SK-N-SH (cell line): Measurements from ENCODE around the gene MED27. TPM values are rescaled to one million over a fixed set of nuclear protein-coding genes. Genes with fewer than 3 reads are reported as not detected.

Experiments
- CTCF ChIA-PET: fragments of 300-600, 350-600 bp; formaldehyde crosslinking; extraction: SDS; loops from one replicate; lab custom pipeline; 2021; lab: Yijun Ruan, JAX
- POLR2A ChIA-PET: fragments of 350-600 bp; sonication (Branson Sonifier 250); formaldehyde crosslinking; extraction: SDS; loops from one replicate; lab custom pipeline; 2020; ENCODE audit warnings: antibody characterized with exemption, inconsistent platforms; lab: Yijun Ruan, JAX
- DNase-seq: peaks from one replicate; pipeline ENCODE4 v3.0.0; 2012
- H2AFZ ChIP-seq: fragments of 200-600 bp; sonication (generic); 2 replicates; pipeline ENCODE4 v1.8.1; 2016; ENCODE audit warnings: antibody characterized with exemption, mild to moderate bottlenecking, low read depth
- H3F3A ChIP-seq: fragments of 200-600 bp; sonication (generic); replicated peaks from 2 replicates; pipeline ENCODE3; 2016; ENCODE audit warnings: antibody characterized with exemption, mild to moderate bottlenecking; ENCODE audit not compliant: insufficient read depth
- H3K27ac ChIP-seq, 2 experiments: fragments of 200-500 bp in 1 of 2; fragments of 200-600 bp in 1 of 2; sonication (Bioruptor generic) in 1 of 2; sonication (generic), shearing (Covaris generic) in 1 of 2; 2 replicates each; pipeline versions ENCODE4 v1.5.1 to v1.6.1; 2014 to 2016; ENCODE audit warnings: low read depth in 2 of 2, inconsistent platforms in 1 of 2, low read length in 1 of 2, mild to moderate bottlenecking in 1 of 2, mixed read lengths in 1 of 2
- H3K27me3 ChIP-seq: fragments of 200-600 bp; sonication (generic), shearing (Covaris generic); 2 replicates; pipeline ENCODE4 v1.6.1; 2016; ENCODE audit warnings: mixed run types; ENCODE audit not compliant: insufficient read depth
- H3K36me3 ChIP-seq, 2 experiments: fragments of 200-500 bp in 1 of 2; fragments of 200-600 bp in 1 of 2; sonication (Bioruptor generic) in 1 of 2; sonication (generic) in 1 of 2; replicated peaks in 1 of 2; 2 replicates each; pipeline versions ENCODE3 to v1.5.1; 2014 to 2016; ENCODE audit warnings: low read length in 1 of 2, mild to moderate bottlenecking in 1 of 2; ENCODE audit not compliant: insufficient read depth in 2 of 2, control insufficient read depth in 1 of 2
- H3K4me1 ChIP-seq, 2 experiments: fragments of 200-500 bp in 1 of 2; fragments of 200-600 bp in 1 of 2; sonication (Bioruptor generic) in 1 of 2; sonication (generic), shearing (Covaris generic) in 1 of 2; 2 replicates each; pipeline versions ENCODE4 v1.5.1 to v1.6.1; 2014 to 2016; ENCODE audit warnings: low read depth in 1 of 2, low read length in 1 of 2, mixed run types in 1 of 2; ENCODE audit not compliant: insufficient read depth in 2 of 2, control insufficient read depth in 1 of 2
- H3K4me2 ChIP-seq: fragments of 200-600 bp; sonication (generic), shearing (Covaris generic); 2 replicates; pipeline ENCODE4 v1.6.1; 2017; ENCODE audit warnings: mixed run types
- H3K4me3 ChIP-seq, 2 experiments: fragments of 200-500 bp in 1 of 2; fragments of 200-600 bp in 1 of 2; sonication (Bioruptor generic) in 1 of 2; sonication (generic), shearing (Covaris generic) in 1 of 2; 2 replicates each; pipeline versions ENCODE4 v1.5.1 to v1.8.1; 2014 to 2016; ENCODE audit warnings: low read depth in 2 of 2, inconsistent platforms in 1 of 2, low read length in 1 of 2, mild to moderate bottlenecking in 1 of 2, mixed read lengths in 1 of 2, moderate library complexity in 1 of 2
- H3K79me2 ChIP-seq: fragments of 200-600 bp; sonication (generic); 2 replicates; pipeline ENCODE4 v1.8.1; 2017; ENCODE audit warnings: mild to moderate bottlenecking; ENCODE audit not compliant: insufficient read depth
- H3K9ac ChIP-seq: fragments of 200-600 bp; sonication (generic); 2 replicates; pipeline ENCODE4 v1.6.1; 2017; ENCODE audit warnings: mixed run types
- H3K9me2 ChIP-seq: fragments of 200-600 bp; sonication (generic); 2 replicates; pipeline ENCODE4 v1.6.1; 2017; ENCODE audit warnings: mixed run types
- H3K9me3 ChIP-seq: fragments of 200-600 bp; sonication (generic); 2 replicates; pipeline ENCODE4 v1.6.1; 2017; ENCODE audit warnings: mixed run types, mild to moderate bottlenecking, moderate library complexity
- H4K20me1 ChIP-seq: fragments of 200-600 bp; sonication (generic); 2 replicates; pipeline ENCODE4 v1.6.1; 2017; ENCODE audit warnings: mild to moderate bottlenecking, mixed run types; ENCODE audit not compliant: insufficient read depth
- CHD2 ChIP-seq: fragments of 150-350 bp; IDR thresholded peaks from 2 replicates; pipeline ENCODE4 v1.6.1; 2018; ENCODE audit warnings: low read length; ENCODE audit not compliant: partially characterized antibody
- ELF1 ChIP-seq: IDR thresholded peaks from 2 replicates; pipeline ENCODE4 v1.4.0; 2012
- EZH2phosphoT487 ChIP-seq: fragments of 200-600 bp; sonication (generic); IDR thresholded peaks from 2 replicates; pipeline ENCODE4 v1.6.1; 2017; ENCODE audit warnings: low read depth, mixed run types, mild to moderate bottlenecking, antibody characterized with exemption, moderate library complexity, borderline replicate concordance
- FOXJ3 ChIP-seq: sonication (generic); formaldehyde crosslinking; IDR thresholded peaks from 2 replicates; pipeline ENCODE4 v1.5.1; 2020; ENCODE audit warnings: mild to moderate bottlenecking, missing genetic modification reagents
- JUND ChIP-seq: IDR thresholded peaks from 2 replicates; pipeline ENCODE4 v1.4.0; 2012
- MEF2A ChIP-seq: IDR thresholded peaks from 2 replicates; pipeline ENCODE4 v1.4.0; 2012; ENCODE audit warnings: low read depth, borderline replicate concordance
- NRF1 ChIP-seq: IDR thresholded peaks from 2 replicates; pipeline ENCODE4 v1.6.1; 2012; ENCODE audit warnings: low read depth, mild to moderate bottlenecking, low read length
- RAD21 ChIP-seq: IDR thresholded peaks from 2 replicates; pipeline ENCODE4 v1.6.1; 2012; ENCODE audit warnings: mild to moderate bottlenecking, low read length
- RFX5 ChIP-seq: IDR thresholded peaks from 2 replicates; pipeline ENCODE4 v1.6.1; 2012; ENCODE audit warnings: mild to moderate bottlenecking, improper control_type of control experiment, low read length
- WGBS: methylation state at CpG from one replicate; pipeline ENCODE4 v1.1.6; 2017; ENCODE audit warnings: low lambda C conversion rate; 5-methylcytosine and 5-hydroxymethylcytosine counted together
- polyA plus RNA-seq, 3 experiments: library from polyadenylated mRNA; depleted of rRNA; stranded (reverse); fragments of >200 nt; gene quantifications; 2 replicates each; pipeline ENCODE4 v1.2.3, GENCODE V29; 2012
- TF ChIP-seq, protein P1 (sequence below): IDR thresholded peaks from 2 replicates; pipeline ENCODE4 v1.4.0; 2012; ENCODE audit warnings: low read depth, borderline replicate concordance
- TF ChIP-seq, protein P2 (sequence below): fragments of 150-350 bp; IDR thresholded peaks from 2 replicates; pipeline ENCODE4 v1.6.1; 2016; ENCODE audit warnings: mild to moderate bottlenecking, low read depth, low read length

The MED27 gene
- polyA plus RNA-seq, 1 of the 3 experiments (the other 2 are of a cell fraction): 35.0 TPM

DNA sequence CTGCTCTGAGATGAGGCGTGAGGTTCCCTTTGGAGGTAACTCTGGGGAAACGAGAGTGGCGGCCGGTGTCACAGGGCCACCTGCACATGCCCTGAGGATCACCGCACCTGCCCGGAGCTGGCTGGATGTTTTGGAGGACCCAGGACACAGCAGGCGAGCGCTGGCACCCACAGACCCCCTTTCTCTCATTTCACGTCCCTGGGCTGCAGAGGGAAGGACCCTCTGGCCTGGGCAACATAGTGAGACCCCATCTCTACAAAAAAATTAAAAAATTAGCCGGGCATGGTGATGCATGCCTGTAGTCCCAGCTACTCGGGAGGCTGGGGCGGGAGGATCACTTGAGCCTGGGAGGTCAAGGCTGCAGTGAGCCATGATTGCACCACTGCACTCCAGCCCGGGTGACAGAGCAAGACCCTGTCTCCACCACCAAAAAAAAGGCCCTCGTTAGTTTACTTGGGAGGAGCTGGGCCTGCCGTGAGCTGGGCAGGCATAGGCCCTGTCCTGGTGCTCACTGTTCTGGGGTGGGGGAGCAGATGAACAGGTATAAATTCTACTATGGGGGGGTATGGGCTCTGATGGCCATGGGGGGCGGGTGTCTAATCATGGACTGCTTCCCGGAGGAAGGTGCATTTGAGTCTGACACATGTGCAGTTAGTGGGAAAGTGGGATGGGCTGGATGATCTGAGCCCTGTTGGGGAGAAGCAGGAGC, 242.9 kb downstream of the MED27 start:
- TF ChIP-seq JUND: no peak
- 69% methylated on average over 6 of the region's 17 CpGs for WGBS
- H3F3A ChIP-seq: no peaks in the 10 kb centered on the region
- H4K20me1 ChIP-seq: no peaks in the 10 kb centered on the region
- no peak for DNase-seq
- no peaks in the 10 kb centered on the region for H3K9me3 ChIP-seq
- CTCF ChIA-PET: interaction anchor here (0.7 to 3.5 kb wide), 11 partner anchors 17 to 399 kb away, joined by 3 to 17 read pairs (median 3); no protein-coding TSS in a partner anchor
- no peaks in the 10 kb centered on the region for H3K27me3 ChIP-seq
- no peak overlapping the region for H3K27ac ChIP-seq
- no peaks in the 10 kb centered on the region for H3K36me3 ChIP-seq
- no peaks in the 10 kb centered on the region for H3K79me2 ChIP-seq
- H3K4me3 ChIP-seq: no peak overlapping the region
- H3K4me1 ChIP-seq: no peaks in the 10 kb centered on the region; a peak in 1 of 4 replicates
- H3K9ac ChIP-seq: no peak overlapping the region
- H2AFZ ChIP-seq: no peak overlapping the region
- POLR2A ChIA-PET: no interaction called here
- H3K9me2 ChIP-seq: no peaks in the 10 kb centered on the region
- H3K4me2 ChIP-seq: no peak overlapping the region

DNA sequence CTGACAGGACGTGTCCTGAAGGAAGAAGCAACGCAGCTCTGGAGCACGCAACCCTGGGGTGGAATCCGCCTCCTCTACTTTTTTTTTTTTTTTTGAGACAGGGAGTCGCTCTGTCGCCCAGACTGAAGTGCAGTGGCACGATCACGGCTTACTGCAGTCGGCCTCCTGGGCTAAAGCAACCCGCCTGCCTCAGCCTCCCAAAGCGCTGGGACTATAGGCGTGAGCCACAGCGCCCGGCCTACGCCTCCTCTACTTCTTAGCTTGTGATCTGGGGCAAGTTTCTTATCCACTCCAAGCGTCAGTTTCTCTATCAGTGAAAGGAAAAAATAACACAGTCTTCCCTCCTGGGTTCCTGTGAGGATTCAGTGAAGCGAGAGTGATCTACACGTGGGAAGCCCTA, 243.6 kb downstream of the MED27 start:
- no peaks in the 10 kb centered on the region for H3F3A ChIP-seq
- POLR2A ChIA-PET: no interaction called here
- no peaks in the 10 kb centered on the region for H3K9me3 ChIP-seq
- CTCF ChIA-PET: interaction anchor here (1.0 to 3.5 kb wide), 3 partner anchors 11 to 400 kb away, joined by 3 to 17 read pairs (median 4); no protein-coding TSS in a partner anchor
- DNase-seq: no peak
- no peak overlapping the region for H2AFZ ChIP-seq
- no peaks in the 10 kb centered on the region for H3K36me3 ChIP-seq
- no peak overlapping the region for H3K9ac ChIP-seq
- no peak overlapping the region for H3K4me2 ChIP-seq
- no peaks in the 10 kb centered on the region; a peak in 1 of 4 replicates for H3K4me1 ChIP-seq
- H3K79me2 ChIP-seq: no peaks in the 10 kb centered on the region
- no peak overlapping the region for H3K4me3 ChIP-seq
- TF ChIP-seq, protein P1, sequence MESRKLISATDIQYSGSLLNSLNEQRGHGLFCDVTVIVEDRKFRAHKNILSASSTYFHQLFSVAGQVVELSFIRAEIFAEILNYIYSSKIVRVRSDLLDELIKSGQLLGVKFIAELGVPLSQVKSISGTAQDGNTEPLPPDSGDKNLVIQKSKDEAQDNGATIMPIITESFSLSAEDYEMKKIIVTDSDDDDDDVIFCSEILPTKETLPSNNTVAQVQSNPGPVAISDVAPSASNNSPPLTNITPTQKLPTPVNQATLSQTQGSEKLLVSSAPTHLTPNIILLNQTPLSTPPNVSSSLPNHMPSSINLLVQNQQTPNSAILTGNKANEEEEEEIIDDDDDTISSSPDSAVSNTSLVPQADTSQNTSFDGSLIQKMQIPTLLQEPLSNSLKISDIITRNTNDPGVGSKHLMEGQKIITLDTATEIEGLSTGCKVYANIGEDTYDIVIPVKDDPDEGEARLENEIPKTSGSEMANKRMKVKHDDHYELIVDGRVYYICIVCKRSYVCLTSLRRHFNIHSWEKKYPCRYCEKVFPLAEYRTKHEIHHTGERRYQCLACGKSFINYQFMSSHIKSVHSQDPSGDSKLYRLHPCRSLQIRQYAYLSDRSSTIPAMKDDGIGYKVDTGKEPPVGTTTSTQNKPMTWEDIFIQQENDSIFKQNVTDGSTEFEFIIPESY: no peak
- no peak for TF ChIP-seq NRF1
- no peak for TF ChIP-seq RAD21
- no peak for TF ChIP-seq MEF2A
- no peak for TF ChIP-seq CHD2
- TF ChIP-seq ELF1: no peak
- no peak for TF ChIP-seq RFX5
- no peak for TF ChIP-seq FOXJ3 (CRISPR knock-in tag)
- TF ChIP-seq, protein P2, sequence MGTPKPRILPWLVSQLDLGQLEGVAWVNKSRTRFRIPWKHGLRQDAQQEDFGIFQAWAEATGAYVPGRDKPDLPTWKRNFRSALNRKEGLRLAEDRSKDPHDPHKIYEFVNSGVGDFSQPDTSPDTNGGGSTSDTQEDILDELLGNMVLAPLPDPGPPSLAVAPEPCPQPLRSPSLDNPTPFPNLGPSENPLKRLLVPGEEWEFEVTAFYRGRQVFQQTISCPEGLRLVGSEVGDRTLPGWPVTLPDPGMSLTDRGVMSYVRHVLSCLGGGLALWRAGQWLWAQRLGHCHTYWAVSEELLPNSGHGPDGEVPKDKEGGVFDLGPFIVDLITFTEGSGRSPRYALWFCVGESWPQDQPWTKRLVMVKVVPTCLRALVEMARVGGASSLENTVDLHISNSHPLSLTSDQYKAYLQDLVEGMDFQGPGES: no peak
- TF ChIP-seq EZH2phosphoT487: no peak
- H3K9me2 ChIP-seq: no peaks in the 10 kb centered on the region
- 70% methylated on average over 18 of the region's 18 CpGs for WGBS
- H3K27ac ChIP-seq: no peak overlapping the region
- H4K20me1 ChIP-seq: no peaks in the 10 kb centered on the region
- no peaks in the 10 kb centered on the region for H3K27me3 ChIP-seq
